Trophoblast cell (in vitro differentiated cells and primary cell): Measurements from ENCODE around the gene RAB3C.

ENCODE experiments used
- DNase-seq, 2 donors: peaks; one replicate each; pipeline ENCODE4 v3.0.0-alpha.2; 2016
- H2AFZ ChIP-seq: 2 replicates; pipeline ENCODE4 v1.6.1; 2013; ENCODE audit warnings: low read length, moderate library complexity, mild to moderate bottlenecking; ENCODE audit not compliant: insufficient read depth, poor library complexity
- H2AK5ac ChIP-seq: 2 replicates; pipeline ENCODE4 v1.6.1; 2013; ENCODE audit warnings: mild to moderate bottlenecking, low read length
- H2BK120ac ChIP-seq: 2 replicates; pipeline ENCODE4 v1.6.1; 2013; ENCODE audit warnings: low read length, mild to moderate bottlenecking, moderate library complexity; ENCODE audit not compliant: insufficient read depth, poor library complexity
- H2BK12ac ChIP-seq: 2 replicates; pipeline ENCODE4 v1.6.1; 2013; ENCODE audit warnings: mild to moderate bottlenecking, low read length, moderate library complexity
- H2BK5ac ChIP-seq: 2 replicates; pipeline ENCODE4 v1.6.1; 2013; ENCODE audit warnings: low read length, low read depth, moderate library complexity, mild to moderate bottlenecking; ENCODE audit not compliant: poor library complexity
- H3K14ac ChIP-seq: 2 replicates; pipeline ENCODE4 v1.6.1; 2013; ENCODE audit warnings: mild to moderate bottlenecking, low read length
- H3K18ac ChIP-seq: 2 replicates; pipeline ENCODE4 v1.6.1; 2013; ENCODE audit warnings: mild to moderate bottlenecking, low read length
- H3K23ac ChIP-seq: 2 replicates; pipeline ENCODE4 v1.6.1; 2013; ENCODE audit warnings: low read length
- H3K27ac ChIP-seq: 2 replicates; pipeline ENCODE4 v1.5.1; 2013; ENCODE audit warnings: low read depth, mild to moderate bottlenecking, inconsistent platforms, low read length, moderate library complexity
- H3K27me3 ChIP-seq: 2 replicates; pipeline ENCODE4 v1.6.1; 2013; ENCODE audit warnings: inconsistent platforms, mild to moderate bottlenecking, low read length, moderate library complexity; ENCODE audit not compliant: insufficient read depth
- H3K36me3 ChIP-seq, 2 experiments: 1 replicate in 1 of 2; 2 replicates in 1 of 2; pipeline ENCODE4 v1.6.1; 2013; ENCODE audit warnings: low read length in 2 of 2, mild to moderate bottlenecking in 2 of 2, moderate library complexity in 1 of 2; ENCODE audit not compliant: insufficient read depth in 2 of 2, control insufficient read depth in 1 of 2
- H3K4ac ChIP-seq: 2 replicates; pipeline ENCODE4 v1.6.1; 2013; ENCODE audit warnings: low read depth, mild to moderate bottlenecking, low read length, moderate library complexity
- H3K4me1 ChIP-seq, 2 experiments: 1 replicate in 1 of 2; 2 replicates in 1 of 2; pipeline ENCODE4 v1.6.1; 2013; ENCODE audit warnings: low read length in 2 of 2, mild to moderate bottlenecking in 2 of 2, moderate library complexity in 1 of 2; ENCODE audit not compliant: insufficient read depth in 2 of 2, control insufficient read depth in 1 of 2
- H3K4me2 ChIP-seq: 2 replicates; pipeline ENCODE4 v1.6.1; 2013; ENCODE audit warnings: inconsistent platforms, mild to moderate bottlenecking, low read length, moderate library complexity
- H3K4me3 ChIP-seq: 2 replicates; pipeline ENCODE4 v1.5.1; 2013; ENCODE audit warnings: mild to moderate bottlenecking, low read depth, low read length, inconsistent platforms
- H3K79me1 ChIP-seq: one replicate; pipeline ENCODE4 v1.6.1; 2013; ENCODE audit warnings: low read length
- H3K79me2 ChIP-seq: 2 replicates; pipeline ENCODE4 v1.6.1; 2013; ENCODE audit warnings: low read length, mild to moderate bottlenecking; ENCODE audit not compliant: control insufficient read depth, insufficient read depth, poor library complexity
- H3K9ac ChIP-seq: 2 replicates; pipeline ENCODE4 v1.6.1; 2013; ENCODE audit warnings: mild to moderate bottlenecking, low read length
- H3K9me3 ChIP-seq: 2 replicates; pipeline ENCODE4 v1.6.1; 2013; ENCODE audit warnings: low read depth, mild to moderate bottlenecking, control low read depth, inconsistent platforms, low read length; ENCODE audit not compliant: insufficient read depth
- H4K12ac ChIP-seq: 2 replicates; pipeline ENCODE4 v1.6.1; 2013; ENCODE audit warnings: low read depth, mild to moderate bottlenecking, low read length, moderate library complexity
- H4K8ac ChIP-seq: 2 replicates; pipeline ENCODE4 v1.6.1; 2013; ENCODE audit warnings: low read depth, mild to moderate bottlenecking, low read length, moderate library complexity
- H4K91ac ChIP-seq: one replicate; pipeline ENCODE4 v1.6.1; 2013; ENCODE audit warnings: low read depth, mild to moderate bottlenecking, low read length, moderate library complexity
- whole genome bisulfite sequencing: extraction: QIAGEN DNeasy Blood & Tissue Kit; methylation state at CpG from one replicate; pipeline ENCODE4 v1.1.7; 2013; ENCODE audit warnings: missing lambda C conversion rate; ENCODE audit not compliant: insufficient read length, insufficient coverage; ENCODE audit errors: extremely low coverage; 5-methylcytosine and 5-hydroxymethylcytosine counted together

RAB3C gene

DNA sequence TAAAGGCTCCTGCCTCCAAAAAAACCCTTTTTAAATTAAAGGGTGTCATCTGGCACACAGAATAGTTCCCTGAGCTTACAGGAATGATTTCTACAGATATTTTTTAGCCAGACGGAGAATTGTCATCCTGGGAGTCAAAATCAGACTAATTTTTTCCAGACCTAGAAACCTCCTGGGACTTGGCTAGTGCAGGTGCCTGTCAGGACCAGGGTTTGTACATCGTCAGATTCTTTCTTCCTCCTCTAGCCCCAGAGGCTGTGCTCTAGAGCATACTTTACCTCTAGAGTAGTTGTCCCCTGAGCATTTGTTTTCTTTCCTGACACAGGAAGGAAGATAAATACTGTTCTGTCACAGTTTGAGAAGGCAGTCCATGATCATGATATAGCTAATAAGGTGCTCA is 52.5 kb downstream of the RAB3C start:
- Histone ChIP-seq H3K4ac (no peak overlapping the region), H2BK120ac (no peak overlapping the region), H3K23ac (no peak overlapping the region), H3K36me3 (no peaks in the 10 kb centered on the region), H3K79me2 (no peaks in the 10 kb centered on the region), H4K8ac (no peak overlapping the region), H3K79me1 (no peaks in the 10 kb centered on the region), H3K9ac (no peak overlapping the region), H3K4me3 (no peak overlapping the region), H3K4me1 (no peaks in the 10 kb centered on the region), H3K4me2 (no peak overlapping the region), H4K12ac (no peak overlapping the region), H4K91ac (no peak overlapping the region), H3K27me3 (no peaks in the 10 kb centered on the region), H2AFZ (no peak overlapping the region), H3K14ac (no peak overlapping the region), H3K18ac (no peak overlapping the region), H2BK5ac (no peak overlapping the region), H3K27ac (no peak overlapping the region), H2AK5ac (no peak overlapping the region), H2BK12ac (no peak overlapping the region), H3K9me3 (no peaks in the 10 kb centered on the region)
- WGBS: no CpG with 5 or more reads among the region's 2 CpGs
- DNase-seq: no peak

DNA sequence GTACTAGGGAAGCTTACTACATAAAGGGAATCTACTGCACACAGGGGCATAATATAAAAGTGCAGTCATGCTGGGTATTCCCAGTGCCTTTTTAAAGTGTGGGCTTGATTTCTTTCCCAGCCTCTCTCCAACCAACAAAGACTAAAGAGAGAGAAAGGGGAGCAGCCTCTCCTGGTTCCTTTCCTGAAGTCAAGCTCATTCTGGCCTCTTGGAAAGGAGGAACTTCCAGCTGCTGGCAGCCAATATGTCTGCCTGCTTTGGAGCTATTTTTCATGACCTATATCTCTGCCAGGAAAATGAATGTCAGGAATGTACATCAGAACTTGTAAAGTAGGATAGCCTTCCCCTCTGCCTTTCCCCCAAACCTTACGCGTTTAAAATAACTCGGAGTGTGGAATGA is 57.1 kb downstream of the RAB3C start:
- H3K27me3 ChIP-seq: no peaks in the 10 kb centered on the region
- H3K79me1 ChIP-seq: no peaks in the 10 kb centered on the region
- H3K4me2 ChIP-seq: no peak overlapping the region
- H3K9ac ChIP-seq: no peak overlapping the region
- H3K4me3 ChIP-seq: no peak overlapping the region
- no peak overlapping the region for H3K18ac ChIP-seq
- H3K4me1 ChIP-seq: no peaks in the 10 kb centered on the region
- no peak overlapping the region for H2BK120ac ChIP-seq
- H3K4ac ChIP-seq: no peak overlapping the region
- H2BK12ac ChIP-seq: no peak overlapping the region
- no peak overlapping the region for H4K8ac ChIP-seq
- H3K27ac ChIP-seq: no peak overlapping the region
- H2AK5ac ChIP-seq: no peak overlapping the region
- H4K91ac ChIP-seq: no peak overlapping the region
- no peaks in the 10 kb centered on the region for H3K36me3 ChIP-seq
- H4K12ac ChIP-seq: no peak overlapping the region
- no peak for DNase-seq
- H3K14ac ChIP-seq: no peak overlapping the region
- no CpG with 5 or more reads among the region's 3 CpGs for WGBS
- no peak overlapping the region for H3K23ac ChIP-seq
- no peak overlapping the region for H2BK5ac ChIP-seq
- H3K79me2 ChIP-seq: no peaks in the 10 kb centered on the region
- H2AFZ ChIP-seq: no peak overlapping the region
- no peaks in the 10 kb centered on the region for H3K9me3 ChIP-seq

DNA sequence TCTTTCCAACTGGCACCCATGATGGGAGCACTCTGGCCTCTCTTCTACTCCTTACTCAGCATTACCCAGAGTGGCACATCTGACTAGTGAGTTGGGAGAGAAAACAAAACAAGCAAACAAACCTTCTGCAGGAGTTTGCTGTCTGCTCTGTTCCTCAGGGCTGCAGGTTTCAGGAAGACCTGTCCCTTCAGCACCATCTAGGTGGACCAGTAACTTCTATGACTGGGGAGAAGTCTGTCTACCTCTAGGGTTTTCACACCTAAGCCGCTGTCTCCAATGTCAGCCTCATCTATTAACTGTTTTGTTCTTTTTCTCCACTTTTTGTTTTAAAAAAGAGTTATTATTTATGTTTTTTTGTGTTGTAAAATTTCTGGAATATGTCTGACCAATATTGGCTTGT is 58.7 kb downstream of the RAB3C start:
- H3K27ac ChIP-seq: no peak overlapping the region
- no peak for DNase-seq

DNA sequence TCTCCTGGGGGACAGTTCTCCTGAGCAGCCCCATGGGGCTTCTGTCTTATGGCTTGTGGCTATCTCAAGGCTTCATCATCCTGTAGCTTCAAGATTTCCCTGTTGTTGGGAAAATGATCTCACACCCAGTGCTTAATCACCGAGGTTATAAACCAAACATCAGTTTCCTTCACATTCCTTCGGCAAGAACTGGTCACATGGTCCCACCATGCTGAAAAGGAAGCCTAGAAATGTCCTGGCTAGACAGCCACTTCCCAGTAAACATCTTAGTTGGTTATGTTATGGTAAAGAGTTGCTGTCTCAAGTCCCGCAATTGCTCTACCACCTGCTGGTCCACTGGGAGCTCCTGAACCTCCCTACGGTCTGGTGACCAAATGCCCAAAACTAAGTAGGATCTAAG is 66.0 kb downstream of the RAB3C start:
- H3K4me1 ChIP-seq: no peaks in the 10 kb centered on the region
- H3K27ac ChIP-seq: no peak overlapping the region
- no peak overlapping the region for H3K4me2 ChIP-seq
- no peak overlapping the region for H3K14ac ChIP-seq
- no peak overlapping the region for H2AFZ ChIP-seq
- no peaks in the 10 kb centered on the region for H3K79me1 ChIP-seq
- H3K36me3 ChIP-seq: no peaks in the 10 kb centered on the region
- H3K9me3 ChIP-seq: no peaks in the 10 kb centered on the region
- no peak overlapping the region for H4K12ac ChIP-seq
- H2BK5ac ChIP-seq: no peak overlapping the region
- H3K9ac ChIP-seq: no peak overlapping the region
- no peak overlapping the region for H3K4ac ChIP-seq
- H3K18ac ChIP-seq: no peak overlapping the region
- H3K23ac ChIP-seq: no peak overlapping the region
- no peaks in the 10 kb centered on the region for H3K27me3 ChIP-seq
- no peak overlapping the region for H4K91ac ChIP-seq
- no peak for DNase-seq
- no peak overlapping the region for H3K4me3 ChIP-seq
- H2AK5ac ChIP-seq: no peak overlapping the region
- no peak overlapping the region for H2BK12ac ChIP-seq
- WGBS: no CpG with 5 or more reads among the region's 4 CpGs
- H2BK120ac ChIP-seq: no peak overlapping the region
- no peaks in the 10 kb centered on the region for H3K79me2 ChIP-seq
- no peak overlapping the region for H4K8ac ChIP-seq

More for the DNA sequence above, 58.7 kb downstream of the RAB3C start:
- Histone ChIP-seq H3K4me3 (no peak overlapping the region), H3K79me1 (no peaks in the 10 kb centered on the region), H2AFZ (no peak overlapping the region), H3K4me1 (no peaks in the 10 kb centered on the region), H4K12ac (no peak overlapping the region), H4K8ac (no peak overlapping the region), H2AK5ac (no peak overlapping the region), H3K4me2 (no peak overlapping the region), H2BK12ac (no peak overlapping the region), H3K27me3 (no peaks in the 10 kb centered on the region), H3K36me3 (no peaks in the 10 kb centered on the region), H3K79me2 (no peaks in the 10 kb centered on the region), H3K9me3 (no peaks in the 10 kb centered on the region), H3K23ac (no peak overlapping the region), H3K9ac (no peak overlapping the region), H2BK5ac (no peak overlapping the region), H3K14ac (no peak overlapping the region), H4K91ac (no peak overlapping the region), H3K4ac (no peak overlapping the region), H2BK120ac (no peak overlapping the region), H3K18ac (no peak overlapping the region)
- no CpG with 5 or more reads among the region's 1 CpG for WGBS
